T-cell (primary cell): ENCODE data around the gene IGBP1. TPM values are rescaled to one million over a fixed set of nuclear protein-coding genes. Genes with fewer than 3 reads are reported as not detected.
"Not testable (repeated sequence)": the region's sequence is repeated elsewhere in the genome, so short reads cannot be mapped to it uniquely, and the experiment has no call there.

Experiments used
- ATAC-seq, 4 experiments: fragments of 200-7000 bp in 3 of 4; fragments of 150-1000 bp in 1 of 4; cut with Tn5 transposase; replicated peaks in 1 of 4; 1 replicate in 3 of 4; 2 replicates in 1 of 4; pipeline ENCODE4 v1.10.0; 2021; ENCODE audit warnings: moderate library complexity in 3 of 4, mild to moderate bottlenecking in 2 of 4, moderate number of reproducible peaks in 1 of 4
- CTCF ChIA-PET, 2 donors: fragments of 300-600 bp; sonication (Branson Sonifier 250); formaldehyde crosslinking; loops; one replicate each; lab custom pipeline; 2022; ENCODE audit warnings: antibody characterized with exemption in 2 of 2; lab: Charles Lee
- POLR2A ChIA-PET, 2 donors: fragments of 300-600 bp; sonication (Branson Sonifier 250); formaldehyde crosslinking; loops; one replicate each; lab custom pipeline; 2022; ENCODE audit warnings: antibody characterized with exemption in 2 of 2; lab: Charles Lee
- DNase-seq, 35 experiments: peaks; one replicate each; pipeline versions ENCODE4 v3.0.0 to v3.0.0-alpha.2; 2013 to 2023
- H3K27ac ChIP-seq: one replicate; pipeline ENCODE4 v1.5.1; 2013; ENCODE audit warnings: low read length
- H3K27me3 ChIP-seq, 2 experiments: replicated peaks in 1 of 2; 1 replicate in 1 of 2; 2 replicates in 1 of 2; pipeline versions ENCODE4 v1.6.1 to v1.7.0; 2013; ENCODE audit warnings: low read length in 1 of 2, mixed read lengths in 1 of 2; ENCODE audit not compliant: control insufficient read depth in 2 of 2, insufficient read depth in 2 of 2; ENCODE audit errors: extremely low read depth in 1 of 2
- H3K36me3 ChIP-seq, 2 donors: 1 replicate in 1 of 2; 2 replicates in 1 of 2; pipeline versions ENCODE4 v1.6.1 to v1.7.0; 2013; ENCODE audit warnings: low read length in 1 of 2; ENCODE audit not compliant: control insufficient read depth in 2 of 2, insufficient read depth in 1 of 2; ENCODE audit errors: extremely low read depth in 1 of 2
- H3K4me1 ChIP-seq, 2 experiments: 1 replicate in 1 of 2; 2 replicates in 1 of 2; pipeline versions ENCODE4 v1.6.1 to v1.7.0; 2013; ENCODE audit warnings: low read length in 2 of 2, mixed read lengths in 1 of 2; ENCODE audit not compliant: insufficient read depth in 2 of 2, control insufficient read depth in 1 of 2; ENCODE audit errors: extremely low read depth in 1 of 2
- H3K4me3 ChIP-seq, 2 donors: 1 replicate in 1 of 2; 2 replicates in 1 of 2; pipeline versions ENCODE4 v1.5.1 to v1.7.0; 2013; ENCODE audit warnings: mild to moderate bottlenecking in 2 of 2, low read length in 1 of 2, moderate library complexity in 1 of 2; ENCODE audit not compliant: control insufficient read depth in 1 of 2; ENCODE audit errors: extremely low read depth in 1 of 2
- H3K9me3 ChIP-seq: 2 replicates; pipeline ENCODE4 v1.7.0; 2013
- H3K27ac Mint-ChIP-seq, 2 donors: one replicate each; pipeline ENCODE4 v1.8.0; 2020 to 2021; ENCODE audit warnings: mild to moderate bottlenecking in 2 of 2, mixed read lengths in 2 of 2
- H3K27me3 Mint-ChIP-seq, 2 donors: one replicate each; pipeline ENCODE4 v1.8.0; 2021 to 2022; ENCODE audit warnings: mixed read lengths in 2 of 2
- H3K36me3 Mint-ChIP-seq: one replicate; pipeline ENCODE4 v1.8.0; 2021; ENCODE audit warnings: mixed read lengths
- H3K4me1 Mint-ChIP-seq, 3 donors: one replicate each; pipeline ENCODE4 v1.8.0; 2020 to 2022; ENCODE audit warnings: mixed read lengths in 3 of 3, mild to moderate bottlenecking in 1 of 3
- H3K4me3 Mint-ChIP-seq, 3 donors: one replicate each; pipeline ENCODE4 v1.8.0; 2020 to 2022; ENCODE audit warnings: mild to moderate bottlenecking in 3 of 3, mixed read lengths in 3 of 3, moderate library complexity in 3 of 3
- H3K9me3 Mint-ChIP-seq, 3 donors: one replicate each; pipeline ENCODE4 v1.8.0; 2020 to 2022; ENCODE audit warnings: mixed read lengths in 3 of 3
- WGBS: methylation state at CpG from one replicate; pipeline ENCODE4 v1.1.5; 2013; ENCODE audit warnings: missing lambda C conversion rate; ENCODE audit not compliant: insufficient coverage; 5-methylcytosine and 5-hydroxymethylcytosine counted together
- total RNA-seq, 35 experiments: library from RNA in 6 of 35; stranded (reverse) in 6 of 35; fragments of 120-200 nt in 1 of 35; gene quantifications; one replicate each; pipeline versions ENCODE4 v1.2.1 to v1.2.4 and lab custom pipeline; 2013 to 2026

Gene IGBP1
- total RNA-seq, 5 donors from 2014 or later (not counting 1 experiment from before 2014, with no cell fraction given), result 50.8 to 61.2 (median 59.1) TPM

DNA sequence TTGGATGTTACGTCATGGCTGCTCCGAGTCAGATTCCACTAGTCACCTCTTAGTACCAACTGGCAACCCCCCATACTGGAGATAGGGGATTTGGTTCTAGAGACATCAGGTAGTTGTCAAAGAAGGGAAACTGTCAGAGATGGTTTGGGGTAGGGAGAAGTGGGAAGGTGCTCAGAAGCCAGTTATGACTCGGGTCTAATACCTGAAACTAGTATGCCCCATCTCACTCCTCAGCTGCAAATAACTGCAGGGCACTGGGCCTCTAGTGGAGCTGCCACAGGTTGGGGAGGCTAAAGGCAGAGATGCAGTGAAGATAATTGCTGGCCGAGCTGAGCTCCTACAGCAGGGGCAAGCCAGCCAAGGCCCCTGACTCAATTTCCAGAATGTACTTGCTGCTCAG lies 41.0 kb upstream of the IGBP1 start:
- ChIA-PET CTCF (interaction anchor here in 1 of 2 donors (0.6 kb wide), 1 partner anchor 49 kb away, joined by 3 read pairs; no protein-coding TSS in a partner anchor), POLR2A (no interaction called here)
- peaks cover 0 to 2% (median 0%) of the 10 kb centered on the region in 3 donors for H3K4me1 Mint-ChIP-seq
- H3K9me3 ChIP-seq, result no peaks in the 10 kb centered on the region
- ATAC-seq (no peak), DNase-seq (no peak)
- no peak overlapping the region for H3K4me3 Mint-ChIP-seq
- no peak overlapping the region for H3K4me3 ChIP-seq
- no peaks in the 10 kb centered on the region for H3K27me3 ChIP-seq
- H3K27ac ChIP-seq, result no peak overlapping the region
- no peaks in the 10 kb centered on the region for H3K4me1 ChIP-seq
- no peaks in the 10 kb centered on the region for H3K36me3 Mint-ChIP-seq
- no CpG with 5 or more reads among the region's 4 CpGs for WGBS
- H3K9me3 Mint-ChIP-seq, result no peaks in the 10 kb centered on the region
- H3K36me3 ChIP-seq, result no peaks in the 10 kb centered on the region
- peaks cover 0 to 20% of the 10 kb centered on the region in 2 donors for H3K27me3 Mint-ChIP-seq
- H3K27ac Mint-ChIP-seq, result no peak overlapping the region

DNA sequence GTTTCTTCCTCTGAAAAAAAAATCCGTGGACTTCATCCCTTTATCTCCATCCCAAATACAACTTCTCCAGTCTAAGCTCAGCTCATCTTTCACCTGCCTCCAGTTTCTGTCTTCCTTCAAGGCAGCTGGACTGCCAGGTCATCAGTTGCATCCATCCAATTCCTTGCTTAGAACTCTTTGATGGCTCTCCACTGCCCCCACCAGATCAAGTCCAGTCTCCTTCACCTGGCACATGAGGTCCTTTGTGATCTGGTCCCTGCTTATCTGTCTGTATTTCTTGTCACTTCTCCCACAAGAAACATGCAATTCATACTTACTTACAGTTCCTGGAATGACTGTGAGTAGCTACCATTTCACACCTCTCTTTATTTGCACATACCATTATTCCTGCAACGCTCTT lies 37.2 kb upstream of the IGBP1 start:
- no peak overlapping the region for H3K27ac ChIP-seq
- Mint-ChIP-seq H3K27ac (no peak overlapping the region), H3K4me3 (no peak overlapping the region), H3K27me3 (peaks cover 11 to 31% of the 10 kb centered on the region in 2 donors), H3K4me1 (no peaks in the 10 kb centered on the region), H3K36me3 (no peaks in the 10 kb centered on the region), H3K9me3 (no peaks in the 10 kb centered on the region)
- WGBS, result 75% methylated on average over 2 of the region's 2 CpGs
- no peaks in the 10 kb centered on the region for H3K36me3 ChIP-seq
- CTCF ChIA-PET, result interaction anchor here in 1 of 2 donors (3.1 kb wide), 1 partner anchor 558 kb away, joined by 11 read pairs; no protein-coding TSS in a partner anchor
- no peaks in the 10 kb centered on the region for H3K9me3 ChIP-seq
- H3K4me1 ChIP-seq, result no peaks in the 10 kb centered on the region
- ATAC-seq (no peak), DNase-seq (no peak)
- POLR2A ChIA-PET, result no interaction called here
- no peak overlapping the region for H3K4me3 ChIP-seq
- peaks cover 0 to 5% of the 10 kb centered on the region in 2 experiments for H3K27me3 ChIP-seq

DNA sequence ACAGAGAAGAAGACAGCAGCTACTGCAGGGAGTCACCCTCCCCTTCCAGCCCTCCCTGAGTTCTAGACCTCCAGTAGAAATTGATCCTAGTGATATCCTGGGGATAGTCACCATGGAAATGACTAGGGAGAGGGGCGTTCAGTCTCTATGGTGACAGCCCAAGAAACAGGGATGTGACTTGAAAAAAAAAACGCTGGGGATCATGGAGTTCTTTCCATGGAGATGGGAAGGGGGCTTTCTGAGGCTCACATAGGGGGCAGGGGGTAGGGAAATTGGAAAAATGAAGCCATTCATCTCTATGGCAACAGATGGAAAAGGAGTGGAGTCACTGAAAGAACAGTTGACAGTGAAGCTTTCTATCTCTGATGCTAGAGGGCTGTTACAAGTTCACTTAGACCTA lies 28.0 kb upstream of the IGBP1 start:
- Mint-ChIP-seq H3K36me3 (no peaks in the 10 kb centered on the region), H3K4me1 (no peaks in the 10 kb centered on the region), H3K27me3 (peaks cover 0 to 19% of the 10 kb centered on the region in 2 donors), H3K9me3 (no peaks in the 10 kb centered on the region), H3K4me3 (no peak overlapping the region), H3K27ac (no peak overlapping the region)
- Histone ChIP-seq H3K27me3 (no peaks in the 10 kb centered on the region), H3K4me3 (no peak overlapping the region), H3K36me3 (no peaks in the 10 kb centered on the region), H3K9me3 (no peaks in the 10 kb centered on the region), H3K4me1 (no peaks in the 10 kb centered on the region), H3K27ac (no peak overlapping the region)
- ChIA-PET POLR2A (no interaction called here), CTCF (interaction anchor here (0.6 to 0.7 kb wide), 2 partner anchors 17 to 28 kb away, joined by 3 to 4 read pairs; partner anchors contain the start of gene IGBP1 (in 1 of the 2))
- ATAC-seq, result no peak
- WGBS, result no CpG with 5 or more reads among the region's 2 CpGs
- no peak for DNase-seq

GRCh38 chrX:70111436-70112026 lies 21.7 kb upstream of the IGBP1 start:
- ATAC-seq, H3K36me3 Mint-ChIP-seq, H3K9me3 Mint-ChIP-seq, H3K27ac ChIP-seq, H3K4me1 Mint-ChIP-seq, H3K36me3 ChIP-seq, H3K27ac Mint-ChIP-seq, H3K27me3 ChIP-seq, POLR2A ChIA-PET, H3K4me3 Mint-ChIP-seq, DNase-seq, H3K9me3 ChIP-seq, H3K4me3 ChIP-seq, CTCF ChIA-PET, H3K4me1 ChIP-seq: not testable (repeated sequence)
- peaks cover 0 to 15% of the 10 kb centered on the region in 2 donors for H3K27me3 Mint-ChIP-seq
- no CpG with 5 or more reads among the region's 4 CpGs for WGBS

DNA sequence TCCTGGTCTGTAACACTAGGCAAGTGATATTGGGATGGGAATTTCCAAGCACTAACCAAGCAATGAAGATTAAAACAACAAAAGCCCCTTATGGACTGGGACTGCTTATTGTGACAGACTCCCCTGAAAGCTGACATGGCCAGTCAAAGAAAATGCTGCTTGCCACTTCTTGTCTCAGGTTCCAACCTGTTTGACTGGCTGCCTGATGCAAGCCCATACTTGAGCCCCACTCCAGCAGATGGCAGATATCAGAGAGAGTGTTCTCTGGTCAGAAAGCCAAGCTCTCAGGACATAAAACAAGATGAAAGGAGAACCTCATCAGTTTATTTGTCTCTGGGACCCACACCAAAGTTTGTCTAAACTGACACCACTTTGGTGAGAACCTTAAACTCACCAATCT lies 15.5 kb upstream of the IGBP1 start:
- Histone ChIP-seq H3K9me3 (no peaks in the 10 kb centered on the region), H3K27ac (no peak overlapping the region), H3K4me1 (no peaks in the 10 kb centered on the region), H3K36me3 (no peaks in the 10 kb centered on the region), H3K4me3 (no peak overlapping the region), H3K27me3 (no peaks in the 10 kb centered on the region)
- H3K4me1 Mint-ChIP-seq, result no peaks in the 10 kb centered on the region
- H3K4me3 Mint-ChIP-seq, result no peak overlapping the region
- POLR2A ChIA-PET, result no interaction called here
- CTCF ChIA-PET, result no interaction called here
- peaks cover 0 to 5% (median 2%) of the 10 kb centered on the region in 3 donors for H3K9me3 Mint-ChIP-seq
- H3K27me3 Mint-ChIP-seq, result peaks cover 0 to 25% of the 10 kb centered on the region in 2 donors
- H3K36me3 Mint-ChIP-seq, result no peaks in the 10 kb centered on the region
- ATAC-seq (no peak), DNase-seq (no peak)
- no peak overlapping the region for H3K27ac Mint-ChIP-seq

GRCh38 chrX:70123014-70123413 lies 10.2 kb upstream of the IGBP1 start:
- H3K9me3 ChIP-seq, CTCF ChIA-PET, H3K36me3 Mint-ChIP-seq, H3K27ac Mint-ChIP-seq, H3K4me1 ChIP-seq, ATAC-seq, H3K27me3 ChIP-seq, H3K27ac ChIP-seq, H3K9me3 Mint-ChIP-seq, POLR2A ChIA-PET, DNase-seq, H3K4me1 Mint-ChIP-seq, H3K4me3 Mint-ChIP-seq, H3K36me3 ChIP-seq, H3K4me3 ChIP-seq: not testable (repeated sequence)
- peaks cover 6 to 21% of the 10 kb centered on the region in 2 donors for H3K27me3 Mint-ChIP-seq
- 93% methylated on average over 6 of the region's 30 CpGs for WGBS
